ENCODE data around the gene PDCD1LG2. TPM values are rescaled to one million over a fixed set of nuclear protein-coding genes. Genes with fewer than 3 reads are reported as not detected.

The PDCD1LG2 gene
- total RNA-seq, 2 experiments from 2014 or later, result 0.13 to 0.14 TPM

DNA sequence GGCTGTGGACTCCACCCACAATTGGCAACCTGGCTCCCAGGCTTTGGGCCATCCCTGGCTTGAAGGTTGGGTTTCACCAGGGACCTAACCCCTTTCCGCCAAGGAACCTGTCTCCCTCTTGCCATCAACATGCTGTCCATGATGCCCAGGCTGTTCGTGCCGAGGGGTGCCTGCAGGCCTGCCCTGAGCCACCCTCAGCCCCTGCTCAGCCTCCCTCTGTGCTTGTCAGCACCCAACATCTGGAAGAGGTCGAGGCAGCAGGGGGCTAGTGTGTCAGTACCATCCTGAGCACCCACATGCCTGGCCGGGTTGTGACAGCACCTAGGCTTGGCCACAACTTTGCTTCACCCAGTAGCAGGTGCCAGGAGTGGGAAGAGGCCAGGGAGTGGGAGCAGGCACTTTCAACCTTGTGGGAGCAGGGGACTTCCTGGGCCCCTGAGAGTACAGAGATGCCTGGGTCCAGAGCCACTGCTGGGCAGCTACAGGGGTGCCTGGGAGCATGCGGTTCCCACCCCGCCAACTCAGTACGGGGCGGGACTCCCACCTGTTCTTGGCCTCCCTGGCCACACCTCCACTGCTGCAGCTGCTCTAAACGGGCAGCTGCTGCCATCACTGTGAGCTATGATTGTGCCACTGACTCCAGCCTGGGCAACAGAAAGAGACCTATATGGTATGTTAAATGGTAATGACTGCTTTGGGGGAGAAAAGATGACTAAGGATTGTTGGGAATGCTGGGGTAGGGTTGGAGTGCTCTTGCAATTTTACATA is 6.3 kb downstream of the PDCD1LG2 start:
- intact Hi-C loops (cut with micrococcal nuclease), result loop anchor here (5.0 kb wide), 1 partner anchor 59 kb away; no protein-coding TSS in a partner anchor
- Mint-ChIP-seq H3K36me3 (ENCODE audit: low read depth) (no peaks in the 10 kb centered on the region), H3K27ac (no peak overlapping the region), H3K4me3 (no peak overlapping the region), H3K4me1 (ENCODE audit: low read depth) (peaks cover 35% of the 10 kb centered on the region), H3K27me3 (peaks cover 1% of the 10 kb centered on the region), H3K9me3 (no peaks in the 10 kb centered on the region)
- TF ChIP-seq, protein P1, sequence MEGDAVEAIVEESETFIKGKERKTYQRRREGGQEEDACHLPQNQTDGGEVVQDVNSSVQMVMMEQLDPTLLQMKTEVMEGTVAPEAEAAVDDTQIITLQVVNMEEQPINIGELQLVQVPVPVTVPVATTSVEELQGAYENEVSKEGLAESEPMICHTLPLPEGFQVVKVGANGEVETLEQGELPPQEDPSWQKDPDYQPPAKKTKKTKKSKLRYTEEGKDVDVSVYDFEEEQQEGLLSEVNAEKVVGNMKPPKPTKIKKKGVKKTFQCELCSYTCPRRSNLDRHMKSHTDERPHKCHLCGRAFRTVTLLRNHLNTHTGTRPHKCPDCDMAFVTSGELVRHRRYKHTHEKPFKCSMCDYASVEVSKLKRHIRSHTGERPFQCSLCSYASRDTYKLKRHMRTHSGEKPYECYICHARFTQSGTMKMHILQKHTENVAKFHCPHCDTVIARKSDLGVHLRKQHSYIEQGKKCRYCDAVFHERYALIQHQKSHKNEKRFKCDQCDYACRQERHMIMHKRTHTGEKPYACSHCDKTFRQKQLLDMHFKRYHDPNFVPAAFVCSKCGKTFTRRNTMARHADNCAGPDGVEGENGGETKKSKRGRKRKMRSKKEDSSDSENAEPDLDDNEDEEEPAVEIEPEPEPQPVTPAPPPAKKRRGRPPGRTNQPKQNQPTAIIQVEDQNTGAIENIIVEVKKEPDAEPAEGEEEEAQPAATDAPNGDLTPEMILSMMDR (IDR thresholded peaks at IDR 0.05), result no peak
- ATAC-seq (no peak), DNase-seq (no peak)
- POLR2A ChIA-PET, result no interaction called here
- CTCF ChIA-PET, result interaction anchor here (2.8 kb wide), 1 partner anchor 73 kb away, joined by 10 read pairs; no protein-coding TSS in a partner anchor

DNA sequence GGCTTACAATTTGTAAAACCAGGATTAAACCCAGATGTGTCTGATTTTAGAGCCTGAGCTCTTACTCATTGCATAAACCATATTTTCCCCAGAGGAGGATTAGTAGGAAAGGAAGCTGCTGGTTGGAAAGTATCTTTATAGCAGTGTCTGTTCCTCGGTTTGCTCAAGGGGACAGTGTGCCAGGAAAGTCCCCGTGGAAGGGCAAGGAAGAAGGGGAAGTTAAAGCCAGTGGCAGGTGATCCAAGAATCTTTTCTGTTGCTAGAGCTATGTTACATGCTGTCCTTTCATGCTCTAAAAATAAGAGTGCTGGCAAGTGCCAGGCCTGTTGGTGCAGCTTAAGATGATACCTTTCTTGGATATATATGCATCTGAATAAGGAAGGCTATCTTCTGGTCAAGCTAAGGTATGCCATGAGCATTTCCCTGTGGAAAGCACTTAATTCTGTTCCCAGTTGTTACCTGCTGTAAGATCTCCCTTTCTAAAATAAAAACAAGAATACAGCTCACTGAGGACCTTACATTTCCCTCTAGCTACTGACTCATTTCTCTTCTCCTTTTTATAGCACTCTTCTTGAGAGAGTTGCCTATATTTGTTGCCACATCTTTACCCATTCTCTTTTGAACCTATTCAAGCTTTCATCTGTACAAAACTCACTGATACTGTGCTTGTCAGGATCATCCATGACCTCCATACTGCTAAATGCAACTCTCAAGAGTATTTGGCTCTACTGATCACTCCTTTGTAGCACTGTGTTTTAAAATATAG is 8.0 kb downstream of the PDCD1LG2 start:
- peaks cover 1% of the 10 kb centered on the region for H3K27me3 Mint-ChIP-seq
- peaks cover 28% of the 10 kb centered on the region for H3K4me1 Mint-ChIP-seq (ENCODE audit: low read depth)
- no peaks in the 10 kb centered on the region for H3K9me3 Mint-ChIP-seq
- CTCF ChIA-PET, result interaction anchor here (0.6 to 2.8 kb wide), 5 partner anchors 8 to 83 kb away, joined by 3 to 10 read pairs (median 5); partner anchors contain the start of genes CD274 and PDCD1LG2
- no peaks in the 10 kb centered on the region for H3K36me3 Mint-ChIP-seq (ENCODE audit: low read depth)
- peak; percentile 70 for ATAC-seq
- no peak overlapping the region for H3K4me3 Mint-ChIP-seq
- intact Hi-C loops (cut with micrococcal nuclease), result loop anchor here (5.0 kb wide), 1 partner anchor 61 kb away; no protein-coding TSS in a partner anchor
- TF ChIP-seq, protein P1 (IDR thresholded peaks at IDR 0.05), result no peak
- H3K27ac Mint-ChIP-seq, result peak overlapping the region; percentile 36
- DNase-seq, result no peak
- POLR2A ChIA-PET, result interaction anchor here (1.2 to 2.2 kb wide), 2 partner anchors 68 to 290 kb away, joined by 4 to 6 read pairs; partner anchors contain the start of gene CD274

DNA sequence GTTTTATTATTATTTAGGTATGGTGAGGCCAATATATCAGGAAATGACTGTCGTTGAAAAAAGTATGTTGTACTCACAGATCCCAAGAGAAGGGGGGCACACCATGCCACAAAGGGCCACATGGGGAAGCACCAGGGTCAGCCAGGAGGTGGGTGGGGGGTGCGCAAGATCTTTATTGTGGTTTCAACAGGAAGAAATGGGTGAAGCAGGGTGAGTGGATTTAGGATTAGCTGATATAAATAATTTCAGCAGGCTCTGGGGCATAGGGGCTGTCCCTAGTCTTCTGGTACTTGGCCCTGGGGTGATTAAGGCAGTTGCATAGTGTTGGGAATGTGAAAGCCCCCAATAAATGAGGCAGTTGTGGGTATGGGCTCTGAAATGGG is 8.6 kb downstream of the PDCD1LG2 start:
- Mint-ChIP-seq H3K27me3 (peaks cover 1% of the 10 kb centered on the region), H3K36me3 (ENCODE audit: low read depth) (no peaks in the 10 kb centered on the region), H3K9me3 (no peaks in the 10 kb centered on the region), H3K4me3 (no peak overlapping the region), H3K4me1 (ENCODE audit: low read depth) (peaks cover 28% of the 10 kb centered on the region), H3K27ac (peak overlapping the region; percentile 36)
- ChIA-PET POLR2A (interaction anchor here (2.2 kb wide), 1 partner anchor 69 kb away, joined by 6 read pairs; the partner anchor contains the start of gene CD274), CTCF (interaction anchor here (1.4 to 2.8 kb wide), 3 partner anchors 8 to 71 kb away, joined by 5 to 10 read pairs (median 5); partner anchors contain the start of genes CD274 and PDCD1LG2)
- TF ChIP-seq, protein P1 (IDR thresholded peaks at IDR 0.05), result no peak
- intact Hi-C loops (cut with micrococcal nuclease), result loop anchor here (5.0 kb wide), 1 partner anchor 62 kb away; no protein-coding TSS in a partner anchor
- DNase-seq (peak; percentile 77), ATAC-seq (peak; percentile 83)

DNA sequence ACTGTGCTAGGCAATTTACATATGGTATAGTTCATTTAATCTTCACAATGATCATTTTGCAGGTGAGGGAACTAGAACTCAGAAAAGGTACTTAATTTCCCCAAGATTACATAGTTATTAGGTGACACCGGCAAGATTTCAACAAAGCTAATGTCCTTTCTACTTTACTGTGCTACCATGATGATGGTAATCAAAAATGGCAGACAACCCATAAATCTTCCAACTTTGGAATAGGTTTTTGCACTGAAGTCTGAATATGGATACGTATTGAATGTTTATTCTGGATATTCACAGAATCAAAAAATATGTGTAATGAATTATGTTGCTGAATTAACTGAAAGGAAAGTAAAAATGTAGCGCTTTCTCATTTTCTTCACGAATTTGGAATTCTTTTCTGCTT is 13.8 kb downstream of the PDCD1LG2 start:
- intact Hi-C loops (cut with micrococcal nuclease), result no loop called here
- H3K9me3 Mint-ChIP-seq, result no peaks in the 10 kb centered on the region
- CTCF ChIA-PET, result no interaction called here
- DNase-seq (no peak), ATAC-seq (no peak)
- H3K4me1 Mint-ChIP-seq (ENCODE audit: low read depth), result peaks cover 7% of the 10 kb centered on the region
- TF ChIP-seq, protein P1 (IDR thresholded peaks at IDR 0.05), result no peak
- POLR2A ChIA-PET, result interaction anchor here (0.7 kb wide), 1 partner anchor 61 kb away, joined by 3 read pairs; no protein-coding TSS in a partner anchor
- peaks cover 1% of the 10 kb centered on the region for H3K27me3 Mint-ChIP-seq
- no peaks in the 10 kb centered on the region for H3K36me3 Mint-ChIP-seq (ENCODE audit: low read depth)
- H3K4me3 Mint-ChIP-seq, result no peak overlapping the region
- H3K27ac Mint-ChIP-seq, result no peak overlapping the region

Measured in activated CD8-positive, alpha-beta T cell treated with anti-CD3 and anti-CD28 coated beads for 36 hours (primary cell).